Spleen (tissue), 7 donors: Measurements from ENCODE around the gene WSCD2.

Source experiments
- POLR2A ChIP-seq, 3 donors: fragments of 450-650 bp; IDR thresholded peaks; one replicate each; pipeline ENCODE4 v1.5.1; 2017; ENCODE audit warnings: antibody characterized with exemption in 3 of 3, mild to moderate bottlenecking in 1 of 3
- POLR2AphosphoS5 ChIP-seq, 3 donors: sonication (generic); formaldehyde crosslinking; IDR thresholded peaks; one replicate each; pipeline ENCODE4 v1.5.1; 2017; ENCODE audit warnings: antibody characterized with exemption in 3 of 3
- TF ChIP-seq, protein P1 (sequence below), 11 experiments: fragments of 200-600 bp in 7 of 11; fragments of 450-650 bp in 4 of 11; sonication (generic) in 4 of 11; IDR thresholded peaks in 8 of 11; conservative IDR thresholded peaks in 3 of 11; 1 replicate in 7 of 11; 2 replicates in 4 of 11; pipeline versions ENCODE4 v1.4.0 to v1.8.0; 2016 to 2021; ENCODE audit warnings: antibody characterized with exemption in 11 of 11, inconsistent platforms in 4 of 11, mild to moderate bottlenecking in 1 of 11
- donor health status: DM: no; HTN: no; CAD: no; lungs with moderate emphysema.
- donor health status: DM: no; HTN: no; CAD: no.
- donor health status: DM: no; HTN: no; CAD: no.

DNA sequence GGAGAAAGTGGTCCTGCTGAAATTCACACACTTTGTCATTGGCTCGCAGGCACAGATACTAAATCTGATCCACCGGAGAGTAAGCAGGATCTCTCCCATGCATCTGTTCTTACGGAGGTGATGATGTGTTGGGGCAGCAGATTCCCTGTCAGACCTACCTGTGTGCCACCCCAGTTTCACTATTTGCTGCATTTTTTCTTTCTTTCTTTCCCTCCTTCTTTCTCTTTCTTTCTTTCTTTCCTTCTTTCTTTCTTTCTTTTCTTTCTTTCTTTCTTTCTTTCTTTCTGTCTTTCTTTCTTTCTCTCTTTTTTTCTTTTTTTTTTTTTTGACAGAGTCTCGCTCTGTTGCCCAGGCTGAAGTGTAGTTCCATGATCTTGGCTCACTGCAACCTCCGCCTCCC, 37.4 kb downstream of the WSCD2 start:
- TF ChIP-seq POLR2A (IDR thresholded peaks at IDR 0.05) (no peak), POLR2AphosphoS5 (IDR thresholded peaks at IDR 0.05) (no peak)
- TF ChIP-seq, protein P1, sequence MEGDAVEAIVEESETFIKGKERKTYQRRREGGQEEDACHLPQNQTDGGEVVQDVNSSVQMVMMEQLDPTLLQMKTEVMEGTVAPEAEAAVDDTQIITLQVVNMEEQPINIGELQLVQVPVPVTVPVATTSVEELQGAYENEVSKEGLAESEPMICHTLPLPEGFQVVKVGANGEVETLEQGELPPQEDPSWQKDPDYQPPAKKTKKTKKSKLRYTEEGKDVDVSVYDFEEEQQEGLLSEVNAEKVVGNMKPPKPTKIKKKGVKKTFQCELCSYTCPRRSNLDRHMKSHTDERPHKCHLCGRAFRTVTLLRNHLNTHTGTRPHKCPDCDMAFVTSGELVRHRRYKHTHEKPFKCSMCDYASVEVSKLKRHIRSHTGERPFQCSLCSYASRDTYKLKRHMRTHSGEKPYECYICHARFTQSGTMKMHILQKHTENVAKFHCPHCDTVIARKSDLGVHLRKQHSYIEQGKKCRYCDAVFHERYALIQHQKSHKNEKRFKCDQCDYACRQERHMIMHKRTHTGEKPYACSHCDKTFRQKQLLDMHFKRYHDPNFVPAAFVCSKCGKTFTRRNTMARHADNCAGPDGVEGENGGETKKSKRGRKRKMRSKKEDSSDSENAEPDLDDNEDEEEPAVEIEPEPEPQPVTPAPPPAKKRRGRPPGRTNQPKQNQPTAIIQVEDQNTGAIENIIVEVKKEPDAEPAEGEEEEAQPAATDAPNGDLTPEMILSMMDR (IDR thresholded peaks at IDR 0.05 in 8 of 11, conservative IDR thresholded peaks at IDR 0.05 in 3 of 11): no peak
